DOHH2 (cell line): ENCODE measurements around the gene DNMT3A.

Experiments used
- CTCF ChIP-seq: fragments of 200-600 bp; sonication (generic); IDR thresholded peaks from one replicate; pipeline ENCODE4 v1.5.1; 2014; ENCODE audit warnings: antibody characterized with exemption, mild to moderate bottlenecking, low read depth, low read length; ENCODE audit not compliant: poor library complexity, severe bottlenecking
- EZH2phosphoT487 ChIP-seq: fragments of 200-600 bp; sonication (generic); IDR thresholded peaks from 2 replicates; pipeline ENCODE4 v1.6.1; 2017; ENCODE audit warnings: borderline replicate concordance, mild to moderate bottlenecking, antibody characterized with exemption, low read length, moderate library complexity, mixed read lengths

GRCh38 chr2:25385910-25386309, 44.2 kb upstream of the DNMT3A start:
- TF ChIP-seq CTCF (no peak), EZH2phosphoT487 (no peak)
